ENCODE results near the gene RFXANK. TPM values are rescaled to one million over a fixed set of nuclear protein-coding genes. Genes with fewer than 3 reads are reported as not detected.

The RFXANK gene
- polyA plus RNA-seq, 1 experiment = 53.3 TPM

DNA sequence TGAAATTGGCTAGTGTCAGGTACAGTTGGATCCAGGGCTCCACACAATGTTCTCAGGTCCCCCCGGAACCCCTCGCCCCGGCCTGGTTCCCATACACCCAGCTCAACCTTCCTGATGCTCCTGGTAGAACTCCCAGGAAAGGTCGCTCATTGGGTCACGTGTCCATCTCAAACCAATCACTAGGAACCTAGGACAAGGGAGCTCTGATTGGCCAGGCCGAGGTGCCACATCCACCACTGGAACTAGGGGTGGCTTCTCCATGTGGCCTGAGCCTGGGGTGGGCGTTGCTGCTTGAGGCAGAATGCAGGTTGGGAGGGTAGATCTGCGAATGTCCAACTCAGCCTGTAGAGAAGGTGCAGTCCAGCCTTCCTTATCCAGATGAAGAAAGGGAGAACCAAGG is 15.1 kb upstream of the RFXANK start:
- H3K9me3 ChIP-seq (ENCODE audit: control insufficient read depth, insufficient read depth, low read length) = peaks cover 11% of the 10 kb centered on the region
- DNase-seq (ENCODE audit: low read depth, low spot score) = no peak
- no peak overlapping the region for H3K27ac ChIP-seq (ENCODE audit: low read depth, low read length)
- no peaks in the 10 kb centered on the region for H3K27me3 ChIP-seq (ENCODE audit: control insufficient read depth, insufficient read depth, low read length)
- CTCF ChIA-PET = no interaction called here
- POLR2A ChIA-PET = no interaction called here
- TF ChIP-seq, protein P1, sequence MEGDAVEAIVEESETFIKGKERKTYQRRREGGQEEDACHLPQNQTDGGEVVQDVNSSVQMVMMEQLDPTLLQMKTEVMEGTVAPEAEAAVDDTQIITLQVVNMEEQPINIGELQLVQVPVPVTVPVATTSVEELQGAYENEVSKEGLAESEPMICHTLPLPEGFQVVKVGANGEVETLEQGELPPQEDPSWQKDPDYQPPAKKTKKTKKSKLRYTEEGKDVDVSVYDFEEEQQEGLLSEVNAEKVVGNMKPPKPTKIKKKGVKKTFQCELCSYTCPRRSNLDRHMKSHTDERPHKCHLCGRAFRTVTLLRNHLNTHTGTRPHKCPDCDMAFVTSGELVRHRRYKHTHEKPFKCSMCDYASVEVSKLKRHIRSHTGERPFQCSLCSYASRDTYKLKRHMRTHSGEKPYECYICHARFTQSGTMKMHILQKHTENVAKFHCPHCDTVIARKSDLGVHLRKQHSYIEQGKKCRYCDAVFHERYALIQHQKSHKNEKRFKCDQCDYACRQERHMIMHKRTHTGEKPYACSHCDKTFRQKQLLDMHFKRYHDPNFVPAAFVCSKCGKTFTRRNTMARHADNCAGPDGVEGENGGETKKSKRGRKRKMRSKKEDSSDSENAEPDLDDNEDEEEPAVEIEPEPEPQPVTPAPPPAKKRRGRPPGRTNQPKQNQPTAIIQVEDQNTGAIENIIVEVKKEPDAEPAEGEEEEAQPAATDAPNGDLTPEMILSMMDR (IDR thresholded peaks at IDR 0.05; ENCODE audit: low read depth, low read length) = no peak
- no peak overlapping the region for H3K4me3 ChIP-seq (ENCODE audit: low read depth, low read length)

DNA sequence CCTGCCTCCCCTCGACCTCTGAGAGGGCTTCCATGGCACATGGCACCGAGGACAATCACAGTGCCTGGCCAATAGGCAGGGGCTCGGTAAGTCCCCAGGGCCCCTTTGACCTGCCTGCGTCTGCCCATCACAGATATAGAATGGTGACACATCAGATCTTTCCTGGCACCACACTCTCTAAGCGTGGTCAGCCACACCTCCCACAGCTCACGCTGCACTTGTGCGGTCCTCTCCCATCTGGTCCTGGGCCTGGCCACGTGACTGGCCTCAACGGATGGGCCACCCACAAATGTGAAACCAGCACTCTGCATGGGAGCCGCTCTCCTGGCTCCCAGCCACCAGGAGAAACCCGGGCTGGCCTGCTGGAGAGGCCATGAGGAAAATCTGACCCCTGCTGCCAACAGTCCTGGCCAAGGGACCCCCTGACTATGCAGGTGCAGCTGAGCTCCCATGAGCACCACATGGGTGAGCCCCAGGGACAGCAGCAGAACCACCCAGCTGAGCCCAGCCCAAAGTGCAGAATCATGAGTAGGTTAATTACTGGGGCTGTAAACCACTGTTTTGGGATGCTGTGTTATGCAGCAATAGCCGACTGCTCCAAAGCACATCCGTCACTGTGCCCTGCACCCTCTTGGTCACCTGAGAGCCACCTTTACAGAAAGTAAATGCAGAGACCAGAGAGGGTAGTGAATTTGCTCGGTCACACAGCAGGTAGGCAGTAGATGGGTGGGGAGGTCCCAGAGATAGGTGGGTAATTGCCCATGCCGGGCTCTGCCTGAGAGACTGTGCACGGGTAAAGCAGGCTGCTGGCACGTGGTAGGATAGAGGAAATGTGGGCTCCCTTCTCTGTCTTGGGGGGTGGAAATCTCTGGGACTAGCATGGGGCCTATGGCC is 12.3 kb upstream of the RFXANK start:
- Histone ChIP-seq H3K9me3 (ENCODE audit: control insufficient read depth, insufficient read depth, low read length) (peaks cover 11% of the 10 kb centered on the region), H3K27ac (ENCODE audit: low read depth, low read length) (no peak overlapping the region), H3K27me3 (ENCODE audit: control insufficient read depth, insufficient read depth, low read length) (no peaks in the 10 kb centered on the region), H3K4me3 (ENCODE audit: low read depth, low read length) (no peak overlapping the region)
- TF ChIP-seq, protein P1 (IDR thresholded peaks at IDR 0.05; ENCODE audit: low read depth, low read length) = no peak
- DNase-seq (ENCODE audit: low read depth, low spot score) = no peak
- ChIA-PET POLR2A (no interaction called here), CTCF (no interaction called here)

DNA sequence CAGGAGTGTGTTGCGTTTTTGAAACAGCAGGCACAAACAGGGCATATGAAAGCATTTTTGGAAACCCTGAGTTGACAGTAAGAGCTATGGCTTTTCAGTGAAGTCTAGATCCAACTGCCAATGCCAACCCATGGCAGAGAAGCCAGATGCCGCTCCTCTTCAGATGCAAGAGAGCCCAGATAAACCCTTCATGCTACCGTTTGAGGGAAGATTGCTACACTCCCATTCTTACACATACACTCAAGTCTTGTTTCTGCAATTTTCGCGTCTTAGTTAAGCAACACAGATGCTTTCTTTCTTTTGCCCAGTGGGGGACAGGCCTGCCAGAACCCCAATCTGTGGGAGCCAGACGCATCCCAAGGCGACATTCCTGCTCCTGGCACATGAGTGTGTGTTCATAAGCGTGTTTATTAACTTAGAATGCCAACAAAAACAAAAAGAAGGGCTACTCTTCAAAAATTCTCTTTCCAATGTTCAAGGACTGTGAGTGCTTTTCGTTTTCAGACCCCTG is 10.5 kb upstream of the RFXANK start:
- Histone ChIP-seq H3K4me3 (ENCODE audit: low read depth, low read length) (no peak overlapping the region), H3K27me3 (ENCODE audit: control insufficient read depth, insufficient read depth, low read length) (no peaks in the 10 kb centered on the region), H3K27ac (ENCODE audit: low read depth, low read length) (no peak overlapping the region), H3K9me3 (ENCODE audit: control insufficient read depth, insufficient read depth, low read length) (peaks cover 11% of the 10 kb centered on the region)
- TF ChIP-seq, protein P1 (IDR thresholded peaks at IDR 0.05; ENCODE audit: low read depth, low read length) = no peak
- ChIA-PET POLR2A (no interaction called here), CTCF (no interaction called here)
- no peak for DNase-seq (ENCODE audit: low read depth, low spot score)

DNA sequence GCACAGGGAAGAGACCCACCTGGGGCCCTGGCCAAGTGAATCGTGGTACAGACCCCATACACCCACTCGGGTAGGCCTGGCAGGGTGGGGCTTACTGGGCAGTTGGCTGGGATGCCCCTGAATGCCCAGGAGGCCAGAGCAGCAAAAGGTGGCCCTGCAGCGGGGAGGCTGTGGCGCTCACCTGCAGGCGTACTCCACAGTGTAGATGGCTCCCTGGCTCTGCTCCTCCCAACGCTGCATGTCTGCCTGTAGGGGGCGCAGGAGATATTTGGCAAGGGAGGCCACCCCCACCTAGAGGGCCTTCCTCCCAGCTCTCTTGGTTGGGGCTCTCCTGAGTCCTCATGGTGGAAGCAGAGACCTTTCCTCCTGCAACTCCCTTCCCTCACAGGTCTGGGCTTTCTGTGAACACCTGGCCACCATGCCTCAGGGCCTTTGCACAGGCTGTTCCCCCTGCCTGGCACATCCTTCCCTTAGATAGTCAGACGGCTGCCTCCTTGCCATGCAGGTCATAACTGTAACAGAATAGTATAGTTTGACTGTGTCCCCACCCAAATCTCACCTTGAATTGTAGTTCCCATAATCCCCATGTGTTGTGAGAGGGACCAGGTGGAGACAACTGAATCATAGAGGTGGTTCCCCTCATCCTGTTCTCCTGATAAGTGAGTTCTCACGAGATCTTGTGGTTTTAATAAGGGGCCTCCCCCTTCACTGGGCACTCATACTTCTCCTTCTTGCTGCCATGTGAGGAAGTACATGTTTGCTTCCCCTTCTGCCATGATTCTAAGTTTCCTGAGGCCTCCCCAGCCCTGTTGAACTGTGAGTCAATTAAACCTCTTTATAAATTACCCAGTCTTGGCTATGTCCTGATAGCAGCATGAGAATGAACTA is 6.0 kb upstream of the RFXANK start:
- Histone ChIP-seq H3K4me3 (ENCODE audit: low read depth, low read length) (no peak overlapping the region), H3K27ac (ENCODE audit: low read depth, low read length) (no peak overlapping the region), H3K27me3 (ENCODE audit: control insufficient read depth, insufficient read depth, low read length) (no peaks in the 10 kb centered on the region), H3K9me3 (ENCODE audit: control insufficient read depth, insufficient read depth, low read length) (no peaks in the 10 kb centered on the region; the same call in 1 of the 2 replicates)
- POLR2A ChIA-PET = no interaction called here
- CTCF ChIA-PET = interaction anchor here (0.5 to 1.6 kb wide), 3 partner anchors 8 to 152 kb away, joined by 3 to 6 read pairs (median 3); no protein-coding TSS in a partner anchor
- TF ChIP-seq, protein P1 (IDR thresholded peaks at IDR 0.05; ENCODE audit: low read depth, low read length) = peak; percentile 64
- no peak for DNase-seq (ENCODE audit: low read depth, low spot score)
